Kidney (tissue), 14 donors: ENCODE results near the gene MOGAT3. TPM values are rescaled to one million over a fixed set of nuclear protein-coding genes. Genes with fewer than 3 reads are reported as not detected.

Experiments used
- DNase-seq, 5 donors: peaks; one replicate each; pipeline ENCODE4 v3.0.0-alpha.2; 2013 to 2020
- FAIRE-seq: peaks from 2 replicates; lab custom pipeline; 2012; peaks lifted over from hg19 to GRCh38; lab: Jason Lieb, UNC
- H3K27ac ChIP-seq, 2 donors: one replicate each; pipeline ENCODE4 v1.7.0; 2013; ENCODE audit warnings: low read depth in 2 of 2, low read length in 2 of 2, inconsistent platforms in 1 of 2
- H3K27me3 ChIP-seq: one replicate; pipeline ENCODE4 v1.7.1; 2013; ENCODE audit warnings: low read length, inconsistent platforms; ENCODE audit not compliant: control insufficient read depth, insufficient read depth
- H3K36me3 ChIP-seq, 3 donors: one replicate each; pipeline versions ENCODE4 v1.7.0 to v1.7.1; 2013; ENCODE audit warnings: low read length in 3 of 3, control low read depth in 1 of 3, inconsistent platforms in 1 of 3; ENCODE audit not compliant: insufficient read depth in 3 of 3, control insufficient read depth in 2 of 3
- H3K4me1 ChIP-seq, 3 donors: one replicate each; pipeline versions ENCODE4 v1.7.0 to v1.7.1; 2013; ENCODE audit warnings: low read length in 3 of 3, inconsistent platforms in 1 of 3, low read depth in 1 of 3; ENCODE audit not compliant: control insufficient read depth in 2 of 3, insufficient read depth in 2 of 3
- H3K4me3 ChIP-seq, 3 donors: one replicate each; pipeline versions ENCODE4 v1.7.0 to v1.8.1; 2013; ENCODE audit warnings: low read length in 3 of 3, control low read depth in 1 of 3, inconsistent platforms in 1 of 3
- H3K9ac ChIP-seq, 3 donors: one replicate each; pipeline versions ENCODE4 v1.7.0 to v1.7.1; 2013; ENCODE audit warnings: low read length in 3 of 3, control low read depth in 1 of 3, inconsistent platforms in 1 of 3
- H3K9me3 ChIP-seq, 3 donors: one replicate each; pipeline versions ENCODE4 v1.7.0 to v1.7.1; 2013; ENCODE audit warnings: low read length in 3 of 3, control low read depth in 1 of 3, inconsistent platforms in 1 of 3; ENCODE audit not compliant: control insufficient read depth in 2 of 3, insufficient read depth in 1 of 3
- CTCF ChIP-seq: IDR thresholded peaks from 3 replicates; pipeline ENCODE4 v1.5.1; 2012; ENCODE audit warnings: mild to moderate bottlenecking, moderate library complexity, borderline replicate concordance; ENCODE audit not compliant: insufficient read depth; ENCODE audit errors: extremely low read depth
- intact Hi-C: fragments of 100-400 bp; cut with DNase I; formaldehyde crosslinking; loops from one replicate; pipeline ENCODE4 v1.11.1; 2022
- microRNA-seq: library from miRNA; unstranded; fragments of <30 nt; microRNA quantifications from one replicate; pipeline ENCODE4 v1.2.0, GENCODE V29; 2020
- polyA plus RNA-seq: library from polyadenylated mRNA; stranded (reverse); fragments of 350-450 nt; fragmentation: Illumina TruSeq; extraction: RNeasy Lipid Tissue Mini Kit (QIAGEN cat#74804); gene quantifications from one replicate; pipeline ENCODE4 v1.2.3, GENCODE V29; 2014; ENCODE audit warnings: low read depth, low replicate concordance; ENCODE audit not compliant: insufficient read depth
- total RNA-seq: library from RNA; stranded (reverse); fragmentation: NEBNext Ultra II Directional; extraction: Animal tissue kit (Norgen Biotek cat#: 25700); gene quantifications from one replicate; pipeline ENCODE4 v1.2.1, GENCODE V29; 2021
- donor health status: control.
- donor health status: control.
- donor health status: control.
- donor health status: control.
- donor health status: control.
- donor health status: DM: yes; HTN: yes; CAD: no.
- donor health status: Normal renal cell carcinoma (clear cell type).

The MOGAT3 gene
- total and polyA plus RNA-seq, 2 donors from 2014 or later = 0.25 to 0.37 TPM

GRCh38 chr7:101153969-101154692, 46.7 kb downstream of the MOGAT3 start, which contains the start of gene AP1S1:
AP1S1 (plus strand) TSS chr7:101154476; CDS start chr7:101154515, 39 bp downstream.
- intact Hi-C loops = no loop called here
- Histone ChIP-seq H3K9me3 (no peaks in the 10 kb centered on the region), H3K9ac (peak within 1 kb of the TSS in 2 of 3 donors; percentile 29 to 41), H3K4me3 (peak within 1 kb of the TSS; percentile 24 to 67 (median 33)), H3K27me3 (no peaks in the 10 kb centered on the region), H3K4me1 (peaks cover 0 to 10% (median 5%) of the 10 kb centered on the region in 3 donors), H3K27ac (no peak within 1 kb of the TSS), H3K36me3 (peaks cover 0 to 3% (median 0%) of the 10 kb centered on the region in 3 donors)
- FAIRE-seq (no peak), DNase-seq (peak; percentile 97 to 99 (median 98))
- no peak for TF ChIP-seq CTCF

DNA sequence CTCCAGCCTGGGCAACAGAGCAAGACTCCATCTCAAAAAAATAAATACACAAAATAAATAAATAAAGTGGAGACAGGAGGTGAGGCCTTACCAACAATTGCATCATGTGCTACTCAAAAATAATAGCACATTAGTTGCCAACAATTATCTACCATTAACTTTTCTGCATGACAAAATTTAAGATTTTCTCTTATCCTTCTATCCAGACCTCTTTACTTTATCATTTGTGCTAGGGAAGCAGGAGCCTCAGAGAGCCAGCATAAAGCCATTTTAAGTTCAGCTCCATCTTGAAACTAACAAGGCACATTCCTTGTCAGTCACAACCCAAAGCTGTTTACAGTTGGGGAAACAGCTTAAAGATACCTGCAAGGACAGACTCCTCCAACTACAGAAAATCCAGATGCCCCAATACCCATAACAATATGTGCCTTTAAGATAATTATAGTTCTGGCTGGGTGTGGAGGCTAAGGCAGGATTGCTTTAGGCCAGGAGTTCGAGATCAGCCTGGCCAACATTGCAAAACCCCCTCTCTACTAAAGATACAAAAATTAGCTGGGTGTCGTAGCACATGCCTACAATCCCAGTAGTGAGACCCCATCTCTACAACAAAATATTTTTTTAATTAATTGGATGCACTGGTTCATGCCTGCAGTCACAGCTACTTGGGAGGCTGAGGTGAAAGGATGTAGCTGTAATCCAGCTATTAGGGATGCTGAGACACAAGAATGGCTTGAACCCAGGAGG, 48.8 kb downstream of the MOGAT3 start:
- no peak for FAIRE-seq

More for the DNA sequence above, 48.8 kb downstream of the MOGAT3 start:
- H3K27me3 ChIP-seq = no peaks in the 10 kb centered on the region
- no peak for TF ChIP-seq CTCF
- H3K4me1 ChIP-seq = peaks cover 0 to 6% (median 5%) of the 10 kb centered on the region in 3 donors
- no peak for DNase-seq
- no peak overlapping the region for H3K4me3 ChIP-seq
- no peak overlapping the region for H3K9ac ChIP-seq
- no peaks in the 10 kb centered on the region for H3K9me3 ChIP-seq
- intact Hi-C loops = no loop called here
- no peak overlapping the region for H3K27ac ChIP-seq
- no peaks in the 10 kb centered on the region for H3K36me3 ChIP-seq

Small RNA genes within 50 kb of the gene (microRNA-seq; reads per million reads assigned to microRNA genes)
- not detected for gene MIR4653

Other genes starting within 250 kb of the MOGAT3 start
- gene MUC12, start 231.5 kb downstream of the MOGAT3 start, total RNA-seq = 3.8 TPM
- not detected for gene MUC12, start 231.5 kb downstream of the MOGAT3 start, polyA plus RNA-seq
- gene MUC17, start 181.0 kb downstream of the MOGAT3 start, total RNA-seq = not detected
- gene MUC17, start 181.0 kb downstream of the MOGAT3 start, polyA plus RNA-seq = not detected
- 54.5 TPM for gene TRIM56, start 115.6 kb downstream of the MOGAT3 start, total RNA-seq
- gene TRIM56, start 115.6 kb downstream of the MOGAT3 start, polyA plus RNA-seq = 6.9 TPM
- gene SERPINE1, start 73.9 kb downstream of the MOGAT3 start, total RNA-seq = 9.9 TPM
- 3.5 TPM for gene SERPINE1, start 73.9 kb downstream of the MOGAT3 start, polyA plus RNA-seq
- gene AP1S1, start 46.6 kb downstream of the MOGAT3 start, total RNA-seq = 50.4 TPM
- gene AP1S1, start 46.6 kb downstream of the MOGAT3 start, polyA plus RNA-seq = 133 TPM
- gene VGF, start 35.5 kb downstream of the MOGAT3 start, total RNA-seq = 0.38 TPM
- gene VGF, start 35.5 kb downstream of the MOGAT3 start, polyA plus RNA-seq = 2.2 TPM
- gene NAT16, start 20.7 kb downstream of the MOGAT3 start, total RNA-seq = not detected
- gene NAT16, start 20.7 kb downstream of the MOGAT3 start, polyA plus RNA-seq = not detected
- 78.8 TPM for gene PLOD3, start 16.5 kb upstream of the MOGAT3 start, total RNA-seq
- 53.5 TPM for gene PLOD3, start 16.5 kb upstream of the MOGAT3 start, polyA plus RNA-seq
- 74.9 TPM for gene ZNHIT1, start 17.1 kb upstream of the MOGAT3 start, total RNA-seq
- gene ZNHIT1, start 17.1 kb upstream of the MOGAT3 start, polyA plus RNA-seq = 208 TPM
- gene CLDN15, start 36.8 kb upstream of the MOGAT3 start, total RNA-seq = 11.9 TPM
- 13.3 TPM for gene CLDN15, start 36.8 kb upstream of the MOGAT3 start, polyA plus RNA-seq
- gene FIS1, start 44.0 kb upstream of the MOGAT3 start, total RNA-seq = 180 TPM
- gene FIS1, start 44.0 kb upstream of the MOGAT3 start, polyA plus RNA-seq = 472 TPM
- 42.5 TPM for gene IFT22, start 120.8 kb upstream of the MOGAT3 start, total RNA-seq
- 92.7 TPM for gene IFT22, start 120.8 kb upstream of the MOGAT3 start, polyA plus RNA-seq
- 1.2 TPM for gene COL26A1, start 161.8 kb upstream of the MOGAT3 start, total RNA-seq
- 3.5 TPM for gene COL26A1, start 161.8 kb upstream of the MOGAT3 start, polyA plus RNA-seq